ENCODE measurements around the gene L3MBTL4. TPM values are rescaled to one million over a fixed set of nuclear protein-coding genes. Genes with fewer than 3 reads are reported as not detected.

Gene L3MBTL4
- total and polyA plus RNA-seq, 2 donors, result 3.4 to 4.3 TPM

DNA sequence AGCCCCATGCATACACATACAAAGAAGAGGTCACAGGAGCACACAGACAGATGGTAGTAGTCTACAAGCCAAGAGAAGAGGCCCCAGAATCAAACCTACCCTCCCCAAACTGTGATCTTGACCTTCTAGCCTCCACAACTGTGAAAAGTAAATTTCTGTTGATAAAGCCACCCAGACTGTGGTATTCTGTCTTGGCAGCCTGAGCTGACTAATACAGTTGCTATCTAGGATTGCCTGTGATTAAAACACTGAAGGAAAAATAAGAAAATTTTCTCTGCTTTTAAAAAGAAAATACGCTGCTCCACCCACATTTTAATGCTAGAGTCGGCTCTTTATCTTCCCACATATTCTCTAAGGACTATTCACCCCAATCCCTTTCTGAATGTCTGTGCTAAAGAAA, 375.7 kb downstream of the L3MBTL4 start:
- WGBS, result 91% methylated on average over 2 of the region's 2 CpGs

DNA sequence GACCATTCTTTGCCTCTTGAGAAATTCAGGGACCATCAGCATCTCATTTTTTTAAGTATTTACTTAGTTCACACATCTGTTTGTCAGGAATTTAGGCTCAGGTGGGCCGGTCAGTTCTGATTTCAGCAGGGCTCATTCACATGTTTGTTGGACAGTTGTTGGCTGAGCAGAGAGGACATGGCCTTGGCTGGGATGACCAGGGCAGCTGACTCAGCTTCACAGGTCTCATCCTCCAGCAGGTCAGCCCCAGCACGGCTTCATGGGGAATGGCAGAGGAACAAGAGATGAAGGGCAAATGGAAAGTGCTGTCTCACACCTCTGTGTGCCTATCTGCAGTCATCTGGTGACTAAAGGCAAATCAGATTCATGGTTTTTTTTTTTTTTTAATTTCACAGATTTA, 383.3 kb downstream of the L3MBTL4 start:
- Histone ChIP-seq H3K36me3 (ENCODE audit: control insufficient read depth in 2 of 2, insufficient read depth in 2 of 2, low read length in 1 of 2) (no peaks in the 10 kb centered on the region), H3K27me3 (ENCODE audit: control insufficient read depth in 2 of 2, insufficient read depth in 1 of 2, low read length in 1 of 2) (no peaks in the 10 kb centered on the region), H3K4me3 (ENCODE audit: low read length in 2 of 2) (no peak overlapping the region), H3K9me3 (ENCODE audit: control insufficient read depth in 2 of 2, insufficient read depth in 1 of 2, low read length in 1 of 2) (no peaks in the 10 kb centered on the region), H3K27ac (ENCODE audit: low read depth in 1 of 2, low read length in 1 of 2) (no peak overlapping the region), H3K4me1 (ENCODE audit: control insufficient read depth in 2 of 2, insufficient read depth in 2 of 2, low read length in 2 of 2) (no peaks in the 10 kb centered on the region)
- no peak for DNase-seq (ENCODE audit: low read depth in 6 of 9, low spot score in 9 of 9)
- WGBS, result 92% methylated on average over 2 of the region's 2 CpGs

More for the DNA sequence above, 375.7 kb downstream of the L3MBTL4 start:
- DNase-seq (ENCODE audit: low read depth in 6 of 9, low spot score in 9 of 9), result no peak
- no peak overlapping the region for H3K27ac ChIP-seq (ENCODE audit: low read depth in 1 of 2, low read length in 1 of 2)
- H3K36me3 ChIP-seq (ENCODE audit: control insufficient read depth in 2 of 2, insufficient read depth in 2 of 2, low read length in 1 of 2), result no peaks in the 10 kb centered on the region
- H3K9me3 ChIP-seq (ENCODE audit: control insufficient read depth in 2 of 2, insufficient read depth in 1 of 2, low read length in 1 of 2), result no peaks in the 10 kb centered on the region
- H3K27me3 ChIP-seq (ENCODE audit: control insufficient read depth in 2 of 2, insufficient read depth in 1 of 2, low read length in 1 of 2), result no peaks in the 10 kb centered on the region
- no peak overlapping the region for H3K4me3 ChIP-seq (ENCODE audit: low read length in 2 of 2)
- H3K4me1 ChIP-seq (ENCODE audit: control insufficient read depth in 2 of 2, insufficient read depth in 2 of 2, low read length in 2 of 2), result no peaks in the 10 kb centered on the region

DNA sequence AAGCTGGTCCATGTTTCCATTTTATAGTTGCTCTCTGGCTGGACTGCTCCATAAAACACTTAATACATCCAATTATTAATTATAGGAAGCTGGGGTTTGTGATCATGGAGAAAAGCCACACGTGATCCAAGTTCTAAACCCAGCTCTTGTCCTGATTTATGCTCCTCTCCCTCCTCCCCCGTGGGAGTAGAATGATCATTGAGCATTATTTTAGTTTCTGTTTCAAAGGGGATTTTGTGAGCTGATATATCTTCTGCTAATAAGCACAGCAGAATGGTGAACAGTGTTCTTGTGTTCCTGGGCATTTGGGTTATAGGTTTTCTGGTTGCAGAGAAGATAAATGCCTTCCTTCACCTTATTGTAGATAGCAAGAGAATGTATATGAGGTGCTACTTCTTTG, 383.7 kb downstream of the L3MBTL4 start:
- H3K27ac ChIP-seq (ENCODE audit: low read depth in 1 of 2, low read length in 1 of 2), result no peak overlapping the region
- H3K27me3 ChIP-seq (ENCODE audit: control insufficient read depth in 2 of 2, insufficient read depth in 1 of 2, low read length in 1 of 2), result no peaks in the 10 kb centered on the region
- no peak overlapping the region for H3K4me3 ChIP-seq (ENCODE audit: low read length in 2 of 2)
- H3K36me3 ChIP-seq (ENCODE audit: control insufficient read depth in 2 of 2, insufficient read depth in 2 of 2, low read length in 1 of 2), result no peaks in the 10 kb centered on the region
- no peaks in the 10 kb centered on the region for H3K9me3 ChIP-seq (ENCODE audit: control insufficient read depth in 2 of 2, insufficient read depth in 1 of 2, low read length in 1 of 2)
- 82% methylated on average over 2 of the region's 2 CpGs for WGBS
- H3K4me1 ChIP-seq (ENCODE audit: control insufficient read depth in 2 of 2, insufficient read depth in 2 of 2, low read length in 2 of 2), result no peaks in the 10 kb centered on the region
- no peak for DNase-seq (ENCODE audit: low read depth in 6 of 9, low spot score in 9 of 9)

GRCh38 chr18:6024745-6025248, 389.9 kb downstream of the L3MBTL4 start:
- 85% methylated on average over 2 of the region's 2 CpGs for WGBS
- H3K4me3 ChIP-seq (ENCODE audit: low read length in 2 of 2), result no peak overlapping the region
- no peaks in the 10 kb centered on the region for H3K27me3 ChIP-seq (ENCODE audit: control insufficient read depth in 2 of 2, insufficient read depth in 1 of 2, low read length in 1 of 2)
- no peaks in the 10 kb centered on the region for H3K36me3 ChIP-seq (ENCODE audit: control insufficient read depth in 2 of 2, insufficient read depth in 2 of 2, low read length in 1 of 2)
- no peak overlapping the region for H3K27ac ChIP-seq (ENCODE audit: low read depth in 1 of 2, low read length in 1 of 2)
- DNase-seq (ENCODE audit: low read depth in 6 of 9, low spot score in 9 of 9), result no peak
- peaks cover 0 to 4% of the 10 kb centered on the region in 2 donors for H3K4me1 ChIP-seq (ENCODE audit: control insufficient read depth in 2 of 2, insufficient read depth in 2 of 2, low read length in 2 of 2)
- H3K9me3 ChIP-seq (ENCODE audit: control insufficient read depth in 2 of 2, insufficient read depth in 1 of 2, low read length in 1 of 2), result no peaks in the 10 kb centered on the region

GRCh38 chr18:6023551-6023950, 391.2 kb downstream of the L3MBTL4 start:
- Histone ChIP-seq H3K4me3 (ENCODE audit: low read length in 2 of 2) (no peak overlapping the region), H3K27me3 (ENCODE audit: control insufficient read depth in 2 of 2, insufficient read depth in 1 of 2, low read length in 1 of 2) (no peaks in the 10 kb centered on the region), H3K27ac (ENCODE audit: low read depth in 1 of 2, low read length in 1 of 2) (no peak overlapping the region), H3K9me3 (ENCODE audit: control insufficient read depth in 2 of 2, insufficient read depth in 1 of 2, low read length in 1 of 2) (no peaks in the 10 kb centered on the region), H3K4me1 (ENCODE audit: control insufficient read depth in 2 of 2, insufficient read depth in 2 of 2, low read length in 2 of 2) (peaks cover 0 to 4% of the 10 kb centered on the region in 2 donors), H3K36me3 (ENCODE audit: control insufficient read depth in 2 of 2, insufficient read depth in 2 of 2, low read length in 1 of 2) (no peaks in the 10 kb centered on the region)
- DNase-seq (ENCODE audit: low read depth in 6 of 9, low spot score in 9 of 9), result no peak
- WGBS, result 92% methylated on average over 7 of the region's 7 CpGs

DNA sequence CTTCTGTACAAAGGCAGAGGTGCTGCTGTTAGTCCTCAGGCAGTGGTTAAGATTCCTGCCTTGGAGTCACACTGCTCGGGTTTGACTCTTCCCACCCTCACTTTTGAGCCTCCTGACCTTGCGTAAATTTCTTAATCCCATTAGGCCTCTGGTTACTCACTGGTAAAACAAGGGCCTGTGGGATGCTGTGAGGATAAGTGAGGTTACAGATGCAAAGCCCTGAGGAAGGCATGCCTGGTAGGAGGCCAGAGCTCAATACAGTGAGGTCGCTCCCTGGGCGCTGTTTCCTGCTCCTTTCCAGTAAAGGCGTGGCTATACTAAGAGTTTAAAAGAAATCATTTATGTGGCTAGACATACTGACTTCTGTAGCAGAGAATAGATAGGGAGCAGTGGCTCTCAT, 391.9 kb downstream of the L3MBTL4 start:
- 88% methylated on average over 5 of the region's 5 CpGs for WGBS
- H3K27me3 ChIP-seq (ENCODE audit: control insufficient read depth in 2 of 2, insufficient read depth in 1 of 2, low read length in 1 of 2), result no peaks in the 10 kb centered on the region
- H3K27ac ChIP-seq (ENCODE audit: low read depth in 1 of 2, low read length in 1 of 2), result peak overlapping the region in 1 of 2 donors; percentile 36
- H3K9me3 ChIP-seq (ENCODE audit: control insufficient read depth in 2 of 2, insufficient read depth in 1 of 2, low read length in 1 of 2), result no peaks in the 10 kb centered on the region
- no peak overlapping the region for H3K4me3 ChIP-seq (ENCODE audit: low read length in 2 of 2)
- peaks cover 0 to 4% of the 10 kb centered on the region in 2 donors for H3K4me1 ChIP-seq (ENCODE audit: control insufficient read depth in 2 of 2, insufficient read depth in 2 of 2, low read length in 2 of 2)
- no peaks in the 10 kb centered on the region for H3K36me3 ChIP-seq (ENCODE audit: control insufficient read depth in 2 of 2, insufficient read depth in 2 of 2, low read length in 1 of 2)
- DNase-seq (ENCODE audit: low read depth in 6 of 9, low spot score in 9 of 9), result no peak

DNA sequence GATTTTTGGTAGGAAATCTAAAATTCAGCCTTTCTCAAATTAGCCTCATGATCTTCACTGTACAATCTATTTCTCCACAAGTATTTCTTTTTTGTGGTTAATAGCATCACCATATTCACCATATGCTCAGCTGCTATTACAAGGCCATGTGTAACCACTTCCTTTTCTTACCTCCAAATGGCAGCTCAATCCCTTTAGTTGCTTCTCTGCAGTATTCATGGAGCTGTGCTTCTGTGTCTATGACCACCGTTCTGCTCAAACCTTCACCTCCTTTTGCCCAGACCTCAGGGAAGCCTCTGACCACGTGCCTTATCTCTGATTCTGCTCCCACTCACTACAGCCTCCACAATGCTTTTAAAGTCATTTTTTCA, 392.7 kb downstream of the L3MBTL4 start:
- no peaks in the 10 kb centered on the region for H3K9me3 ChIP-seq (ENCODE audit: control insufficient read depth in 2 of 2, insufficient read depth in 1 of 2, low read length in 1 of 2)
- H3K4me1 ChIP-seq (ENCODE audit: control insufficient read depth in 2 of 2, insufficient read depth in 2 of 2, low read length in 2 of 2), result peaks cover 0 to 4% of the 10 kb centered on the region in 2 donors
- no peak overlapping the region for H3K27ac ChIP-seq (ENCODE audit: low read depth in 1 of 2, low read length in 1 of 2)
- 5% methylated on average over 2 of the region's 2 CpGs for WGBS
- no peaks in the 10 kb centered on the region for H3K27me3 ChIP-seq (ENCODE audit: control insufficient read depth in 2 of 2, insufficient read depth in 1 of 2, low read length in 1 of 2)
- DNase-seq (ENCODE audit: low read depth in 6 of 9, low spot score in 9 of 9), result no peak
- no peak overlapping the region for H3K4me3 ChIP-seq (ENCODE audit: low read length in 2 of 2)
- no peaks in the 10 kb centered on the region for H3K36me3 ChIP-seq (ENCODE audit: control insufficient read depth in 2 of 2, insufficient read depth in 2 of 2, low read length in 1 of 2)

DNA sequence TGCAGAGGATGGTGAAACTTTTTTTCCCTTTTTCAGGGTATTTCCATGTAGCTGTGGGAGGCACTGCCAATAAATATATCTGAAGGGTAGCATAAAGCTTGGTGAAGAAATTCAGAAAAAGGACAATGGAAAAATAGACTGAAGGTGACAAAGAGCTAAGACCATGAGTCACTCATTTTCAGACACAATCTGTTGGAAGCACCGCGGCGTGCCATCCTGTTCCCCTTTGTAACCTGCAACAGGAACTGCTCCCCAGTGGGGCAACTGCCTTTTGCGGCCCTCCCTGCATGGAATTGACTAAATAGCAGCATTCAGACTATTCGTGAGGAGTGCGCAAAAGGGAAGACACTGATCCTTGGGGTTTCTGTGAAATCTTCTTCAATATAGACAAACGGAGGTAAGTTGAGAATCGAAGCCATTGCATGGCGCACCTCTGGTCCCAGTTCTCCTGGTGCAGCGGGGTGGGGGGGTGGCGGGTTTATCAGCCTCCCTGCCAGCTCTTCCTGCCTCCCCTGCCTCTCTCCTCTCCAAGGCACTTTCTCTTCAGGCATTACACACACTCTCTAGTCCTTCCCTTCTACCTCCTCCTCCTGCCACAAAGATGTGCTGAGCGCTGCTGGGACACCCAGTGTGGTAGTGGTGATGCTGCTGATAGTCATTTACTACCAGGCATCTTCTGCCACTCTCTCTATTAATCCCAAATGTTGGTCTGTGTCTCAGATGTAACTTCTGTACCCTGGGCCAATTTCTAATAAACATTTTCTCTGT, 393.2 kb downstream of the L3MBTL4 start:
- peaks cover 0 to 4% of the 10 kb centered on the region in 2 donors for H3K4me1 ChIP-seq (ENCODE audit: control insufficient read depth in 2 of 2, insufficient read depth in 2 of 2, low read length in 2 of 2)
- H3K4me3 ChIP-seq (ENCODE audit: low read length in 2 of 2), result no peak overlapping the region
- no peak overlapping the region for H3K27ac ChIP-seq (ENCODE audit: low read depth in 1 of 2, low read length in 1 of 2)
- H3K9me3 ChIP-seq (ENCODE audit: control insufficient read depth in 2 of 2, insufficient read depth in 1 of 2, low read length in 1 of 2), result no peaks in the 10 kb centered on the region
- no peaks in the 10 kb centered on the region for H3K36me3 ChIP-seq (ENCODE audit: control insufficient read depth in 2 of 2, insufficient read depth in 2 of 2, low read length in 1 of 2)
- WGBS, result 92% methylated on average over 12 of the region's 12 CpGs
- no peaks in the 10 kb centered on the region for H3K27me3 ChIP-seq (ENCODE audit: control insufficient read depth in 2 of 2, insufficient read depth in 1 of 2, low read length in 1 of 2)
- no peak for DNase-seq (ENCODE audit: low read depth in 6 of 9, low spot score in 9 of 9)

- Histone ChIP-seq H3K4me3 (ENCODE audit: low read length in 2 of 2) (no peak overlapping the region), H3K36me3 (ENCODE audit: control insufficient read depth in 2 of 2, insufficient read depth in 2 of 2, low read length in 1 of 2) (no peaks in the 10 kb centered on the region), H3K9me3 (ENCODE audit: control insufficient read depth in 2 of 2, insufficient read depth in 1 of 2, low read length in 1 of 2) (no peaks in the 10 kb centered on the region), H3K4me1 (ENCODE audit: control insufficient read depth in 2 of 2, insufficient read depth in 2 of 2, low read length in 2 of 2) (peaks cover 0 to 4% of the 10 kb centered on the region in 2 donors), H3K27me3 (ENCODE audit: control insufficient read depth in 2 of 2, insufficient read depth in 1 of 2, low read length in 1 of 2) (no peaks in the 10 kb centered on the region), H3K27ac (ENCODE audit: low read depth in 1 of 2, low read length in 1 of 2) (no peak overlapping the region)
- no peak for DNase-seq (ENCODE audit: low read depth in 6 of 9, low spot score in 9 of 9)
- WGBS, result 99% methylated on average over 1 of the region's 1 CpG
Measured at GRCh38 chr18:6018671-6019070, 396.0 kb downstream of the L3MBTL4 start.
